ENCODE measurements around the gene WSB1. TPM values are rescaled to one million over a fixed set of nuclear protein-coding genes. Genes with fewer than 3 reads are reported as not detected.
"Not testable (repeated sequence)": the region's sequence is repeated elsewhere in the genome, so short reads cannot be mapped to it uniquely, and the experiment has no call there.

The WSB1 gene
- total RNA-seq, 4 donors from 2014 or later, result 74.2 to 200 (median 133) TPM

GRCh38 chr17:27324771-27325339, 30.9 kb downstream of the WSB1 start:
- Histone ChIP-seq H3K4me3 (no peak overlapping the region), H3K9me3 (no peaks in the 10 kb centered on the region), H3K27ac (no peak overlapping the region), H3K36me3 (no peaks in the 10 kb centered on the region), H3K4me1 (peaks cover 8 to 59% (median 27%) of the 10 kb centered on the region in 3 donors), H3K27me3 (no peaks in the 10 kb centered on the region)
- WGBS, 2 donors (ENCODE audit: low coverage in 1 of 2), result 53 to 82% methylated on average over 2 to 3 of the region's 5 CpGs
- no peak for TF ChIP-seq POLR2AphosphoS5 (IDR thresholded peaks at IDR 0.05)
- TF ChIP-seq EP300 (IDR thresholded peaks at IDR 0.05), result no peak
- TF ChIP-seq CTCF (IDR thresholded peaks at IDR 0.05), result no peak
- TF ChIP-seq POLR2A (IDR thresholded peaks at IDR 0.05), result no peak
- no peak for ATAC-seq

- H3K9me3 ChIP-seq, result no peaks in the 10 kb centered on the region
- no peak overlapping the region for H3K4me3 ChIP-seq
- H3K4me1 ChIP-seq, result peaks cover 4 to 47% (median 19%) of the 10 kb centered on the region in 3 donors
- WGBS, 2 donors (ENCODE audit: low coverage in 1 of 2), result 67 to 89% methylated on average over 2 of the region's 2 CpGs
- no peak for ATAC-seq
- H3K27me3 ChIP-seq, result no peaks in the 10 kb centered on the region
- H3K36me3 ChIP-seq, result no peaks in the 10 kb centered on the region
- H3K27ac ChIP-seq, result no peak overlapping the region
- TF ChIP-seq CTCF (IDR thresholded peaks at IDR 0.05), result no peak
- TF ChIP-seq EP300 (IDR thresholded peaks at IDR 0.05), result no peak
- no peak for TF ChIP-seq POLR2AphosphoS5 (IDR thresholded peaks at IDR 0.05)
- no peak for TF ChIP-seq POLR2A (IDR thresholded peaks at IDR 0.05)
Measured at GRCh38 chr17:27326051-27326450, 32.1 kb downstream of the WSB1 start.

GRCh38 chr17:27326585-27326984, 32.7 kb downstream of the WSB1 start:
- Histone ChIP-seq H3K27me3 (no peaks in the 10 kb centered on the region), H3K9me3 (no peaks in the 10 kb centered on the region), H3K36me3 (no peaks in the 10 kb centered on the region), H3K4me1 (peaks cover 4 to 42% (median 19%) of the 10 kb centered on the region in 3 donors), H3K27ac (no peak overlapping the region), H3K4me3 (no peak overlapping the region)
- WGBS, 2 donors (ENCODE audit: low coverage in 1 of 2), result 90 to 100% methylated on average over 1 of the region's 1 CpG
- no peak for ATAC-seq
- TF ChIP-seq POLR2AphosphoS5 (IDR thresholded peaks at IDR 0.05) (no peak), CTCF (IDR thresholded peaks at IDR 0.05) (no peak), EP300 (IDR thresholded peaks at IDR 0.05) (no peak), POLR2A (IDR thresholded peaks at IDR 0.05) (no peak)

- no peak for TF ChIP-seq EP300 (IDR thresholded peaks at IDR 0.05)
- no peak for TF ChIP-seq CTCF (IDR thresholded peaks at IDR 0.05)
- TF ChIP-seq POLR2AphosphoS5 (IDR thresholded peaks at IDR 0.05), result no peak
- no peak for TF ChIP-seq POLR2A (IDR thresholded peaks at IDR 0.05)
- Histone ChIP-seq H3K36me3 (no peaks in the 10 kb centered on the region), H3K27me3 (no peaks in the 10 kb centered on the region), H3K4me1 (peaks cover 4 to 48% (median 24%) of the 10 kb centered on the region in 3 donors), H3K27ac (peak overlapping the region in 2 of 4 donors; percentile 55 to 56), H3K9me3 (no peaks in the 10 kb centered on the region), H3K4me3 (no peak overlapping the region)
- WGBS, 2 donors (ENCODE audit: low coverage in 1 of 2), result 74 to 75% methylated on average over 6 of the region's 7 CpGs
- no peak for ATAC-seq
Measured at GRCh38 chr17:27327397-27327796, 33.5 kb downstream of the WSB1 start.

GRCh38 chr17:27327871-27328270, 34.0 kb downstream of the WSB1 start:
- Histone ChIP-seq H3K4me3 (no peak overlapping the region), H3K9me3 (no peaks in the 10 kb centered on the region), H3K27ac (peak overlapping the region in 3 of 4 donors; percentile 31 to 78 (median 55)), H3K4me1 (peaks cover 4 to 49% (median 24%) of the 10 kb centered on the region in 3 donors), H3K36me3 (no peaks in the 10 kb centered on the region), H3K27me3 (no peaks in the 10 kb centered on the region)
- TF ChIP-seq CTCF (IDR thresholded peaks at IDR 0.05) (no peak), EP300 (IDR thresholded peaks at IDR 0.05) (peak; percentile 76)
- WGBS, 2 donors (ENCODE audit: low coverage in 1 of 2), result 26 to 67% methylated on average over 3 to 4 of the region's 4 CpGs
- no peak for ATAC-seq

- H3K27ac ChIP-seq, result peak overlapping the region in 2 of 4 donors; percentile 55 to 78
- not testable (repeated sequence) for H3K4me3 ChIP-seq, ATAC-seq, H3K9me3 ChIP-seq, H3K36me3 ChIP-seq, H3K27me3 ChIP-seq
- peaks cover 5 to 47% (median 21%) of the 10 kb centered on the region in 3 donors for H3K4me1 ChIP-seq
- WGBS, 2 donors (ENCODE audit: low coverage in 1 of 2), result 92 to 100% methylated on average over 1 to 5 of the region's 9 CpGs
Measured at GRCh38 chr17:27328686-27329085, 34.8 kb downstream of the WSB1 start.

Measured in gastroesophageal sphincter (tissue), 4 donors.